ENCODE data around the gene NKX2-8. TPM values are rescaled to one million over a fixed set of nuclear protein-coding genes. Genes with fewer than 3 reads are reported as not detected.
"Not testable (repeated sequence)": the region's sequence is repeated elsewhere in the genome, so short reads cannot be mapped to it uniquely, and the experiment has no call there.

The NKX2-8 gene
- polyA plus RNA-seq, 3 donors = not detected

- H3K27ac ChIP-seq (ENCODE audit: low read depth, low read length) = no peak overlapping the region
- WGBS, 3 donors = 4 to 6% (median 6%) methylated on average over 15 of the region's 15 CpGs
Measured at GRCh38 chr14:36582874-36583241, 444 bp upstream of the NKX2-8 start.

- no peak overlapping the region for H3K27ac ChIP-seq (ENCODE audit: low read depth, low read length)
- 1% methylated on average over 93 to 103 of the region's 103 CpGs for WGBS, 3 donors
Measured at GRCh38 chr14:36580856-36581831, 1.3 kb downstream of the NKX2-8 start.

- H3K27ac ChIP-seq (ENCODE audit: low read depth, low read length) = no peak overlapping the region
- 2 to 7% (median 6%) methylated on average over 45 to 51 of the region's 51 CpGs for WGBS, 3 donors
Measured at GRCh38 chr14:36580141-36580855, 2.1 kb downstream of the NKX2-8 start.

- WGBS, 3 donors = 6 to 10% (median 9%) methylated on average over 22 of the region's 22 CpGs
- no peak overlapping the region for H3K27ac ChIP-seq (ENCODE audit: low read depth, low read length)
Measured at GRCh38 chr14:36579573-36580140, 2.8 kb downstream of the NKX2-8 start.

- 28 to 37% (median 33%) methylated on average over 4 of the region's 4 CpGs for WGBS, 3 donors
- H3K27ac ChIP-seq (ENCODE audit: low read depth, low read length) = no peak overlapping the region
Measured at GRCh38 chr14:36579001-36579555, 3.3 kb downstream of the NKX2-8 start.

- no peak overlapping the region for H3K27ac ChIP-seq (ENCODE audit: low read depth, low read length)
- WGBS, 3 donors = 30 to 43% (median 41%) methylated on average over 2 of the region's 2 CpGs
Measured at GRCh38 chr14:36570065-36570464, 12.3 kb downstream of the NKX2-8 start.

GRCh38 chr14:36556811-36557433 lies 25.5 kb downstream of the NKX2-8 start:
- H3K27ac ChIP-seq (ENCODE audit: low read depth, low read length) = no peak overlapping the region
- 59 to 64% (median 60%) methylated on average over 9 of the region's 9 CpGs for WGBS, 3 donors

- 73 to 79% (median 77%) methylated on average over 6 of the region's 6 CpGs for WGBS, 3 donors
- no peak overlapping the region for H3K27ac ChIP-seq (ENCODE audit: low read depth, low read length)
Measured at GRCh38 chr14:36555998-36556743, 26.2 kb downstream of the NKX2-8 start.

GRCh38 chr14:36553656-36554260 lies 28.7 kb downstream of the NKX2-8 start:
- no peak overlapping the region for H3K27ac ChIP-seq (ENCODE audit: low read depth, low read length)
- WGBS, 3 donors = 33 to 40% (median 37%) methylated on average over 4 of the region's 4 CpGs

GRCh38 chr14:36550899-36551298 lies 31.5 kb downstream of the NKX2-8 start:
- 15 to 33% (median 21%) methylated on average over 1 of the region's 1 CpG for WGBS, 3 donors
- no peak overlapping the region for H3K27ac ChIP-seq (ENCODE audit: low read depth, low read length)

- WGBS, 3 donors = 89 to 93% (median 93%) methylated on average over 16 of the region's 16 CpGs
- not testable (repeated sequence) for H3K27ac ChIP-seq (ENCODE audit: low read depth, low read length)
Measured at GRCh38 chr14:36544280-36544679, 38.1 kb downstream of the NKX2-8 start.

GRCh38 chr14:36538051-36538450 lies 44.4 kb downstream of the NKX2-8 start:
- H3K27ac ChIP-seq (ENCODE audit: low read depth, low read length) = no peak overlapping the region
- WGBS, 3 donors = 56 to 84% (median 82%) methylated on average over 1 of the region's 1 CpG

Other genes with a start within 250 kb of the NKX2-8 start
- gene NKX2-1, start 62.4 kb downstream of the NKX2-8 start, polyA plus RNA-seq = not detected
- gene PAX9, start 79.2 kb upstream of the NKX2-8 start, polyA plus RNA-seq = under 1 TPM; under 0.01 to 0.06 (median 0.01) TPM

All from adipose tissue (tissue), 3 donors.